HEK293 (cell line): Measurements from ENCODE around the gene SPTBN5.

Source experiments
- BCL11B ChIP-seq: fragments of 450-650 bp; formaldehyde crosslinking; IDR thresholded peaks from 2 replicates; pipeline ENCODE4 v1.5.1; 2016; ENCODE audit warnings: low read depth, missing biosample characterization, missing genetic modification characterization
- GLIS1 ChIP-seq: fragments of 450-650 bp; formaldehyde crosslinking; IDR thresholded peaks from 2 replicates; pipeline ENCODE4 v1.5.1; 2016; ENCODE audit warnings: missing biosample characterization, missing genetic modification characterization
- HOXA7 ChIP-seq: sonication (generic); formaldehyde crosslinking; IDR thresholded peaks from 2 replicates; pipeline ENCODE4 v1.8.1; 2022; ENCODE audit warnings: missing genetic modification reagents, borderline replicate concordance
- KLF10 ChIP-seq: fragments of 450-650 bp; IDR thresholded peaks from 2 replicates; pipeline ENCODE4 v1.5.1; 2018; ENCODE audit warnings: missing biosample characterization, mild to moderate bottlenecking, missing genetic modification characterization
- KLF9 ChIP-seq: fragments of 450-650 bp; formaldehyde crosslinking; IDR thresholded peaks from 2 replicates; pipeline ENCODE4 v1.5.1; 2016; ENCODE audit warnings: missing biosample characterization, missing genetic modification characterization, low read depth
- TCF7L2 ChIP-seq: IDR thresholded peaks from 2 replicates; pipeline ENCODE4 v1.6.1; 2011; ENCODE audit warnings: low read depth, mild to moderate bottlenecking, inconsistent platforms, low read length, moderate library complexity, borderline replicate concordance
- ZBTB44 ChIP-seq: fragments of 450-650 bp; IDR thresholded peaks from 2 replicates; pipeline ENCODE4 v1.5.1; 2018; ENCODE audit warnings: missing biosample characterization, mild to moderate bottlenecking, missing genetic modification characterization
- ZNF223 ChIP-seq: fragments of 450-650 bp; formaldehyde crosslinking; IDR thresholded peaks from 2 replicates; pipeline ENCODE4 v1.5.1; 2016; ENCODE audit warnings: missing biosample characterization, missing genetic modification characterization
- ZNF473 ChIP-seq: fragments of 450-650 bp; formaldehyde crosslinking; IDR thresholded peaks from 2 replicates; pipeline ENCODE4 v1.5.1; 2017; ENCODE audit warnings: missing biosample characterization, missing genetic modification characterization
- ZNF555 ChIP-seq: fragments of 450-650 bp; formaldehyde crosslinking; conservative IDR thresholded peaks from 2 replicates; pipeline ENCODE4 v1.5.1; 2017; ENCODE audit warnings: missing biosample characterization, mild to moderate bottlenecking, missing genetic modification characterization, inconsistent platforms
- ZNF561 ChIP-seq: fragments of 450-650 bp; IDR thresholded peaks from 2 replicates; pipeline ENCODE4 v1.5.1; 2018; ENCODE audit warnings: missing biosample characterization, missing genetic modification characterization, borderline replicate concordance
- ZNF621 ChIP-seq: fragments of 450-650 bp; formaldehyde crosslinking; IDR thresholded peaks from 2 replicates; pipeline ENCODE4 v1.5.1; 2017; ENCODE audit warnings: missing biosample characterization, missing genetic modification characterization
- ZNF645 ChIP-seq: fragments of 450-650 bp; formaldehyde crosslinking; IDR thresholded peaks from 2 replicates; pipeline ENCODE4; 2016; ENCODE audit warnings: missing biosample characterization, missing genetic modification characterization
- ZNF654 ChIP-seq: fragments of 450-650 bp; formaldehyde crosslinking; IDR thresholded peaks from 2 replicates; pipeline ENCODE4 v1.5.1; 2016; ENCODE audit warnings: low read depth, missing biosample characterization, missing genetic modification characterization
- ZNF660 ChIP-seq: fragments of 450-650 bp; IDR thresholded peaks from 2 replicates; pipeline ENCODE4 v1.5.1; 2018; ENCODE audit warnings: missing biosample characterization, mild to moderate bottlenecking, missing genetic modification characterization
- ZSCAN23 ChIP-seq: fragments of 450-650 bp; formaldehyde crosslinking; IDR thresholded peaks from 2 replicates; pipeline ENCODE4 v1.5.1; 2016; ENCODE audit warnings: missing biosample characterization, missing genetic modification characterization
- TF ChIP-seq, protein P1 (sequence below): fragments of 450-650 bp; formaldehyde crosslinking; IDR thresholded peaks from 2 replicates; pipeline ENCODE4 v1.5.1; 2017; ENCODE audit warnings: missing biosample characterization, missing genetic modification characterization
- TF ChIP-seq, protein P2 (sequence below): fragments of 450-650 bp; formaldehyde crosslinking; IDR thresholded peaks from 2 replicates; pipeline ENCODE4 v1.5.1; 2016; ENCODE audit warnings: missing biosample characterization, missing genetic modification characterization
- TF ChIP-seq, protein P3 (sequence below): fragments of 450-650 bp; formaldehyde crosslinking; IDR thresholded peaks from 2 replicates; pipeline ENCODE4 v1.5.0; 2017; ENCODE audit warnings: missing biosample characterization, missing genetic modification characterization, borderline replicate concordance
- TF ChIP-seq, protein P4 (sequence below): fragments of 450-650 bp; formaldehyde crosslinking; IDR thresholded peaks from 2 replicates; pipeline ENCODE4 v1.5.1; 2016; ENCODE audit warnings: missing biosample characterization, missing genetic modification characterization

Gene SPTBN5

GRCh38 chr15:41827880-41828806, 65.7 kb downstream of the SPTBN5 start, which contains the start of gene JMJD7 (continued):
- TF ChIP-seq ZNF645 (tag by site-specific recombination) (no peak), ZNF654 (tag by site-specific recombination) (no peak), ZNF561 (tag by site-specific recombination) (no peak), KLF10 (tag by site-specific recombination) (no peak), ZNF223 (tag by site-specific recombination) (no peak), ZNF660 (tag by site-specific recombination) (no peak), ZNF621 (no peak), GLIS1 (tag by site-specific recombination) (peak; percentile 81), ZBTB44 (tag by site-specific recombination) (no peak), TCF7L2 (no peak), ZSCAN23 (tag by site-specific recombination) (no peak), ZNF555 (tag by site-specific recombination) (no peak), KLF9 (tag by site-specific recombination) (peak; percentile 44), ZNF473 (tag by site-specific recombination) (no peak), HOXA7 (no peak), BCL11B (tag by site-specific recombination) (no peak)
- TF ChIP-seq, protein P1, sequence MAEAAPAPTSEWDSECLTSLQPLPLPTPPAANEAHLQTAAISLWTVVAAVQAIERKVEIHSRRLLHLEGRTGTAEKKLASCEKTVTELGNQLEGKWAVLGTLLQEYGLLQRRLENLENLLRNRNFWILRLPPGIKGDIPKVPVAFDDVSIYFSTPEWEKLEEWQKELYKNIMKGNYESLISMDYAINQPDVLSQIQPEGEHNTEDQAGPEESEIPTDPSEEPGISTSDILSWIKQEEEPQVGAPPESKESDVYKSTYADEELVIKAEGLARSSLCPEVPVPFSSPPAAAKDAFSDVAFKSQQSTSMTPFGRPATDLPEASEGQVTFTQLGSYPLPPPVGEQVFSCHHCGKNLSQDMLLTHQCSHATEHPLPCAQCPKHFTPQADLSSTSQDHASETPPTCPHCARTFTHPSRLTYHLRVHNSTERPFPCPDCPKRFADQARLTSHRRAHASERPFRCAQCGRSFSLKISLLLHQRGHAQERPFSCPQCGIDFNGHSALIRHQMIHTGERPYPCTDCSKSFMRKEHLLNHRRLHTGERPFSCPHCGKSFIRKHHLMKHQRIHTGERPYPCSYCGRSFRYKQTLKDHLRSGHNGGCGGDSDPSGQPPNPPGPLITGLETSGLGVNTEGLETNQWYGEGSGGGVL, result no peak
- TF ChIP-seq, protein P2, sequence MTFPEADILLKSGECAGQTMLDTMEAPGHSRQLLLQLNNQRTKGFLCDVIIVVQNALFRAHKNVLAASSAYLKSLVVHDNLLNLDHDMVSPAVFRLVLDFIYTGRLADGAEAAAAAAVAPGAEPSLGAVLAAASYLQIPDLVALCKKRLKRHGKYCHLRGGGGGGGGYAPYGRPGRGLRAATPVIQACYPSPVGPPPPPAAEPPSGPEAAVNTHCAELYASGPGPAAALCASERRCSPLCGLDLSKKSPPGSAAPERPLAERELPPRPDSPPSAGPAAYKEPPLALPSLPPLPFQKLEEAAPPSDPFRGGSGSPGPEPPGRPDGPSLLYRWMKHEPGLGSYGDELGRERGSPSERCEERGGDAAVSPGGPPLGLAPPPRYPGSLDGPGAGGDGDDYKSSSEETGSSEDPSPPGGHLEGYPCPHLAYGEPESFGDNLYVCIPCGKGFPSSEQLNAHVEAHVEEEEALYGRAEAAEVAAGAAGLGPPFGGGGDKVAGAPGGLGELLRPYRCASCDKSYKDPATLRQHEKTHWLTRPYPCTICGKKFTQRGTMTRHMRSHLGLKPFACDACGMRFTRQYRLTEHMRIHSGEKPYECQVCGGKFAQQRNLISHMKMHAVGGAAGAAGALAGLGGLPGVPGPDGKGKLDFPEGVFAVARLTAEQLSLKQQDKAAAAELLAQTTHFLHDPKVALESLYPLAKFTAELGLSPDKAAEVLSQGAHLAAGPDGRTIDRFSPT (tag by site-specific recombination), result no peak
- TF ChIP-seq, protein P3, sequence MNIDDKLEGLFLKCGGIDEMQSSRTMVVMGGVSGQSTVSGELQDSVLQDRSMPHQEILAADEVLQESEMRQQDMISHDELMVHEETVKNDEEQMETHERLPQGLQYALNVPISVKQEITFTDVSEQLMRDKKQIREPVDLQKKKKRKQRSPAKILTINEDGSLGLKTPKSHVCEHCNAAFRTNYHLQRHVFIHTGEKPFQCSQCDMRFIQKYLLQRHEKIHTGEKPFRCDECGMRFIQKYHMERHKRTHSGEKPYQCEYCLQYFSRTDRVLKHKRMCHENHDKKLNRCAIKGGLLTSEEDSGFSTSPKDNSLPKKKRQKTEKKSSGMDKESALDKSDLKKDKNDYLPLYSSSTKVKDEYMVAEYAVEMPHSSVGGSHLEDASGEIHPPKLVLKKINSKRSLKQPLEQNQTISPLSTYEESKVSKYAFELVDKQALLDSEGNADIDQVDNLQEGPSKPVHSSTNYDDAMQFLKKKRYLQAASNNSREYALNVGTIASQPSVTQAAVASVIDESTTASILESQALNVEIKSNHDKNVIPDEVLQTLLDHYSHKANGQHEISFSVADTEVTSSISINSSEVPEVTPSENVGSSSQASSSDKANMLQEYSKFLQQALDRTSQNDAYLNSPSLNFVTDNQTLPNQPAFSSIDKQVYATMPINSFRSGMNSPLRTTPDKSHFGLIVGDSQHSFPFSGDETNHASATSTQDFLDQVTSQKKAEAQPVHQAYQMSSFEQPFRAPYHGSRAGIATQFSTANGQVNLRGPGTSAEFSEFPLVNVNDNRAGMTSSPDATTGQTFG, result no peak
- TF ChIP-seq, protein P4, sequence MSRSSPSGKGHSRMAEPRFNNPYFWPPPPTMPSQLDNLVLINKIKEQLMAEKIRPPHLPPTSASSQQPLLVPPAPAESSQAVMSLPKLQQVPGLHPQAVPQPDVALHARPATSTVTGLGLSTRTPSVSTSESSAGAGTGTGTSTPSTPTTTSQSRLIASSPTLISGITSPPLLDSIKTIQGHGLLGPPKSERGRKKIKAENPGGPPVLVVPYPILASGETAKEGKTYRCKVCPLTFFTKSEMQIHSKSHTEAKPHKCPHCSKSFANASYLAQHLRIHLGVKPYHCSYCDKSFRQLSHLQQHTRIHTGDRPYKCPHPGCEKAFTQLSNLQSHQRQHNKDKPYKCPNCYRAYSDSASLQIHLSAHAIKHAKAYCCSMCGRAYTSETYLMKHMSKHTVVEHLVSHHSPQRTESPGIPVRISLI (tag by site-specific recombination), result no peak
